ENCODE data around the gene AMBP. TPM values are rescaled to one million over a fixed set of nuclear protein-coding genes. Genes with fewer than 3 reads are reported as not detected.

AMBP gene
- total and polyA plus RNA-seq, 2 of the 13 experiments (the other 11 are each of a cell fraction or from before 2014, with no cell fraction given): 1,510 to 2,580 TPM

- TF ChIP-seq SOX6 (IDR thresholded peaks at IDR 0.05) (no peak), SOX6 (CRISPR knock-in tag; IDR thresholded peaks at IDR 0.05) (0 out of 2 replicates have a peak, but pooled peaks have one; percentile 5), ZNF670 (CRISPR knock-in tag; IDR thresholded peaks at IDR 0.05; ENCODE audit: borderline replicate concordance) (0 out of 2 replicates have a peak, but pooled peaks have one; percentile 60), PLRG1 (conservative IDR thresholded peaks at IDR 0.05) (no peak), ARNTL (CRISPR knock-in tag; IDR thresholded peaks at IDR 0.05) (0 out of 2 replicates have a peak, but pooled peaks have one; percentile 16), TAF15 (IDR thresholded peaks at IDR 0.05; ENCODE audit: low read depth, low read length, poor library complexity, severe bottlenecking) (no peak), MAFG (CRISPR knock-in tag; IDR thresholded peaks at IDR 0.05) (no peak), POLR2A (IDR thresholded peaks at IDR 0.05; ENCODE audit: insufficient read depth in 1 of 2, low read depth in 2 of 2, low read length in 2 of 2) (peak; percentile 47 to 69), ZNF232 (CRISPR knock-in tag; IDR thresholded peaks at IDR 0.05; ENCODE audit: borderline replicate concordance) (no peak), TERF1 (CRISPR knock-in tag; IDR thresholded peaks at IDR 0.05) (no peak), TBP (CRISPR knock-in tag; IDR thresholded peaks at IDR 0.05) (no peak), ZNF431 (CRISPR knock-in tag; IDR thresholded peaks at IDR 0.05; ENCODE audit: borderline replicate concordance, low read depth) (0 out of 2 replicates have a peak, but pooled peaks have one; percentile 43), ZNF263 (CRISPR knock-in tag; IDR thresholded peaks at IDR 0.05) (no peak), DDIT3 (CRISPR knock-in tag; IDR thresholded peaks at IDR 0.05) (no peak), SRY (CRISPR knock-in tag; IDR thresholded peaks at IDR 0.05) (no peak), ZNF512B (CRISPR knock-in tag; IDR thresholded peaks at IDR 0.05; ENCODE audit: borderline replicate concordance) (no peak), ZNF615 (CRISPR knock-in tag; IDR thresholded peaks at IDR 0.05; ENCODE audit: borderline replicate concordance) (no peak), REXO4 (CRISPR knock-in tag; IDR thresholded peaks at IDR 0.05; ENCODE audit: borderline replicate concordance) (no peak), FUBP1 (CRISPR knock-in tag; IDR thresholded peaks at IDR 0.05; ENCODE audit: borderline replicate concordance) (no peak)
Measured at GRCh38 chr9:114059047-114059803, 18.9 kb downstream of the AMBP start (continued).
